HG03135 (cell line): ENCODE data around the gene ANKS4B.
"Not testable (repeated sequence)": the region's sequence is repeated elsewhere in the genome, so short reads cannot be mapped to it uniquely, and the experiment has no call there.

Source experiments
- ATAC-seq: cut with Tn5 transposase; IDR thresholded peaks from one replicate; pipeline ENCODE4 v1.9.1; 2021; ENCODE audit warnings: mild to moderate bottlenecking, moderate library complexity; ENCODE audit not compliant: unreplicated experiment

ANKS4B gene

DNA sequence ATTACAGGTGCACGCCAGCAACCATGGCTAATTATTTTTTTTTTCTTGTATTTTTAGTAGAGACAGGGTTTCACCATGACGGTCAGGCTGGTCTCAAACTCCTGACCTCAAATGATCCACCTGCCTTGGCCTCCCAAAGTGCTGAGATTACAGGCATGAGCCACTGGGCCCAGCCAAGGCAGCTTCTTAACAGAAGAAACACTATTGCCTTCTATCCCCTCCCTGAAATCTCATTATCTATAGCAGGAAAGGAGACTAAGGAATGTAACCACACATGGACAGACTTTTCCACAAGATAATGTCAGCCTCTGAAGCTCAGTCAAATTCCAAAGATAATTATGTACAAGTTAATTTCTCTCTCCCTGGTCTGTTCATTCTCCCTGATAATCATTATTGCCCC lies 16.4 kb upstream of the ANKS4B start:
- ATAC-seq: no peak

DNA sequence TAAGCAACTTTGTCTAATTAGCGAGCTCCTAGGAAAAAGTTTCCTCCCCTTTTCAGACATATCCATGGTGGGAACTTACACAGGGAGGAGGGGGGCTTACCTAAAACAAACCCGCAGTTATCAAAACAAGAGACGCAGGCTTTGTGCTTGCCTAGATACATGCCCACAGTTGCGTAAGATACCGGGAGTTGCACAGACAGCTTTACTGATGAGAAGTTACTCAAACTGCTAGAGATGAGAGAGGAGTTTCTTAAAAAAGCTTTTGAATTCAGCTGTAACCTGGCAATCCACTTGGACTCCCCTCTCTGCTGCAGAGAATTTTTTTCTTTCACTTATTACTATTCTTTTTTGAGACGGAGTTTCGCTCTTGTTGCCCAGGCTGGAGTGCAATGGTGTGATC lies 15.3 kb upstream of the ANKS4B start:
- ATAC-seq: no peak

- ATAC-seq: no peak
Measured at GRCh38 chr16:21219551-21219950, 13.9 kb upstream of the ANKS4B start.

DNA sequence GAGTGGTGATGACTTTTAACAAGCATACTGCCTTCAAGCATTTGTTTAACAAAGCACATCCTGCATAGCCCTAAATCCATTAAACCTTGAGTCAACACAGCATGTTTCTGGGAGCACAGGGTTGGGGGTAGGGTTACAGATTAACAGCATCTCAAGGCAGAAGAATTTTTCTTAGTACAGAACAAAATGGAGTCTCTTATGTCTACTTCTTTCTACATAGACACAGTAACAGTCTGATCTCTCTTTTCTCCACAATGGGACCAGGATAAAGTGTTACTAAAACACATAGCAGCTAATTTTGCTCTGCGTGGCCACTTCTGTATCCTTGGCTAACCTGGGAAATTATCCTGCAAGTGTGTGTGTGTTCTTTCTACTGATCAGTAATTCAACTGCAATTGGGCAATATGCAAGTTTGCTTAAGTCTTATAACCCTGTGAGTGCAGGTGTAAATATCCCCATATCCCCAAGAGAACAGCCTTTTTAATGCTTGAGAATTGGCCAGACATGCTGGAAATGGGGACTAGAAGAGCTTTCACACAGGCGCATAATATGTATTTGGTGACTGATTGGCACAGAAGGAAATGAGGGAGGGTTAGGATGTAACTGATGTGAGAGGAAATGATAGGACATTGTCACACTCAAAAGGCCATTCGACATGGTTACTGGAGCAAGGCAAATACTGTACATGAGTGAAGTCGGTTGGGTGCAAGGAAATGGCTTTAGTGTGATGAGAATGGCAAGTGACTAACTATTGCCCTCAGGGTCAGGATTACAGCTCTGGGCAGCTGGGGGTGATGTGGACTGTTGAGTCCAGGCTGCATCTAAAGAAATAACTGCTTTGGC lies 10.8 kb upstream of the ANKS4B start:
- ATAC-seq: no peak

GRCh38 chr16:21223787-21224186 lies 9.7 kb upstream of the ANKS4B start:
- no peak for ATAC-seq

DNA sequence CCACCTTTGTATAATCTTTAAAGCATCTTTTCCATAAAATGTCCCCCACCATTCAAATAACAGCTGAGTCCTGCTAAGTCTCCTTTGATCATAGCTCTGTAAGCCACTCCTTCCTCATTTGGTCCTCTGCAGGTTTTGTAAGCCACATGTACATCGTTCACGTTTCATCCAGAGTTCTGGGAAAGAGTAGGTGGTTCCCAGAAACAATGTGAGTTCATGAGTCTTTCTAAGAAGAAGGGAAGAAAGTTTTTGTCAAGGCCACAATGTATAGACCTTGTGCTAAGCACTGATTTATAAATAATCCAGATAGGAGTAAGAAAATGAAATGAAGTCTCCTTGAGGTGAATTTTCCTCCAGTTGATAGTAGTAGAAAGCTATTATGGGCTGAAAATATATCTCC lies 8.7 kb upstream of the ANKS4B start:
- ATAC-seq: no peak

- ATAC-seq: no peak
Measured at GRCh38 chr16:21226749-21227148, 6.8 kb upstream of the ANKS4B start.

GRCh38 chr16:21227866-21228265 lies 5.6 kb upstream of the ANKS4B start:
- no peak for ATAC-seq

DNA sequence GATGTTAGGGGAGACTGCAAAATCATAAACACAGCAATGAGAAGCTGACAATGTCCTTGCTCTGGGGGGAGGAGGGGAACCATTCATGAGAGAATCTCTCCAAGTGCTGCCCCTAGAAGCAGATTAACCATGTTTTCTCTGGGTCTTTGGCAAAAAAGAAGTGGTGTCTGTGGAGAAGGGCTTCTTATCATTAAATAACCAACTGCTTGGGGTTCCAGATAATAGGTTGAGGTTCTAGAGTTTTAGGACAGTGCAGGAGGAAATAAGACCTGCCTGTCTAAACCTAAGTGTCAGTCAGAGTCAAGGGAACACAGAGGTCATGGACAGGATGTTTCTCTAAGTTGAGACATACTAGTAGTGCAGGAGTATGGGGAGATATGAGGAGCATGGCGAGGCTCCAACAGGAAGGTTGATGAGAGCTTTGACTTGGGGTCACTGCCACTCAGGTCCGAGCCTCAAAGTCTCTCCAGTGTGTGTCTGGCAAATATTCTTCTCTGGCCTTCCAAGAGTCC lies 5.1 kb upstream of the ANKS4B start:
- ATAC-seq: no peak

GRCh38 chr16:21233045-21233520 lies 416 bp upstream of the ANKS4B start:
- no peak for ATAC-seq

- ATAC-seq: no peak
Measured at GRCh38 chr16:21235199-21235585, 1.7 kb downstream of the ANKS4B start.

DNA sequence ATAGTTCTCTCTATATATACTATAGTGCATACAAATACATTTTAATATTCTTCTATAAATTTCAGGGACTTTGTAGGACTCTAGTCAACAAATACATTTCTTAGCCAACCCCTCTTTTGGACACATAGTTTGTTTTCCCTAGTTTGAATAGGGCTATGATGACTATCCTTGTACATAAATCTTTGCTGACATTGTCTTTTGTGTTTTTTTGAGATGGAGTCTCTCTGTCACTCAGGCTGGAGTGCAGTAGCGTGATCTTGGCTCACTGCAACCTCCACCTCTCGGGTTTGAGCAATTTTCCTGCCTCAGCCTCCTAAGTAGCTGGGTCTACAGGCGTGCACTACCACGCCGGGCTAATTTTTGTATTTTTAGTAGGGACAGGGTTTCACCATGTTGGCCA lies 3.3 kb downstream of the ANKS4B start:
- ATAC-seq: no peak

- no peak for ATAC-seq
Measured at GRCh38 chr16:21239646-21240045, 6.1 kb downstream of the ANKS4B start.

GRCh38 chr16:21242756-21243155 lies 9.3 kb downstream of the ANKS4B start:
- ATAC-seq: no peak

- no peak for ATAC-seq
Measured at GRCh38 chr16:21244518-21245215, 11.2 kb downstream of the ANKS4B start.

- ATAC-seq: not testable (repeated sequence)
Measured at GRCh38 chr16:21248179-21248578, 14.7 kb downstream of the ANKS4B start.

DNA sequence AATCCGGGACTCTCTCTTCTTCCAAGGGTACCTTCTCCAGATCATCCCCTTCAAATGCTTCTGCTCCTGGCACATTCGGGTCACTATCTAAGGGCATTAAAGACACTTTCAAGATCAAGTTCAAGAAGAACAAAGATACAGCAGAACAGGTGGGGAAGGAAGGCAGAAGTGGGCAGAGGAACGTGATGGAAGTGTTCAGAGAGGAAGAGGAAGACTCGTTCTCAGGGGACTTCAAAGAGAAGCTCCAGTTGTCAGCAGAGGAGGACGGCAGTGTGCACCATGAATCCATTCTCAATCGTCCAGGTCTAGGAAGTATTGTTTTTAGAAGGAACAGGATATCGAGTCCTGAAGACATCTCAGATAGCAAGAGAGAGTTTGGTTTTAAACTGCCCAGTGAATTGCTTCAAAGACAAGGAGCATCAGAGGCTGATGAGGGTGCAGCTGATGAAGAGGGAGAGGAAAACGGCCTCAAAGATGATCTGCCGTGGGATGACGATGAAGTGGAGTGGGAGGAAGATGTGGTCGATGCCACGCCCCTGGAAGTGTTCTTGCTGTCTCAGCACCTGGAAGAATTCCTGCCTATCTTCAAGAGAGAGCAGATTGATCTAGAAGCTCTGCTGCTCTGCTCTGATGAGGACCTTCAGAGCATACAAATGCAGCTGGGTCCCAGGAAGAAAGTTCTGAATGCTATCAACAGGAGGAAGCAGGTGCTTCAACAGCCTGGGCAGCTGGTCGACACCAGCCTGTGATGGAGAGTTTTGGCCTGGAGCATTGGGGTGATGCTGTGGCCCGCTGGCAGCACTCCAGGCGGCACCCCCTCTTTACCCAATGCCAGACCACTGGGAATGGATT lies 16.8 kb downstream of the ANKS4B start:
- ATAC-seq: no peak

DNA sequence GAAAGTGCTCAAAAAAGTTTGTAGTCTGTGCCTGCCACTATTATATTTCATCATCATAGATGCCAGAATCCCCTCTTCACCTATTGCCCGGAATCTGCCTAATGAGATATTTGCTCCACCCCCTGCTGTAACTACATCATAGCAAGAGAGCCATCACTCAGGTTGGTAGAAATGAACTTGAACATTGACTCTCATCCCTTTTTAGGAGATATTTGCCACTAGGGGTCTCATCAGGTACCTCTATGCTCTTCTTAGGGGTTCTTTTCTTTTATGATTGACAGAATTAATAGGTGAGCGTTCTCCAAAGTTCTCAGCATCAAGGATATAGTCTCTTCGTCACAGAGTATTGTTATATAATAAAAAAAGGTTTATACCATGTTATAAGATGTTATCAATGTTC lies 20.0 kb downstream of the ANKS4B start:
- ATAC-seq: no peak

DNA sequence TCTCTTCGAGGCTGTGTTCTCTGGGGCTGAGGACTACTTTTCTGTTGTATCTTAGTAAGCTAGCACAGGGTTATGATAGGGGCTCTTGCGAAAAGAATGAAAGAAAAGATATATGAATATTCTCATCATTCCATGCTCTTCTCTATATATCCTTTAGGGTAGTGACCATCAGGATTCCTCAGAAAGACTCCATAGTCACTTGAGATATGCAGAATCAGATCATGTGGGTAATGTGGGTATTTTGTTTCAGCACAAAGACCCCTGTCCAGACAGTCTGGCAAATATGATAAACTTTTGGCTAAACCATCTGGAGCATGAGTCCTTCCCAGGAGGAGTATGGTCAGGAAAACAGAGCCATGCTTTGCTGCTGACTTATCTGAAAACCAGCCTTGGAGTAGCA lies 23.1 kb downstream of the ANKS4B start:
- ATAC-seq: no peak

DNA sequence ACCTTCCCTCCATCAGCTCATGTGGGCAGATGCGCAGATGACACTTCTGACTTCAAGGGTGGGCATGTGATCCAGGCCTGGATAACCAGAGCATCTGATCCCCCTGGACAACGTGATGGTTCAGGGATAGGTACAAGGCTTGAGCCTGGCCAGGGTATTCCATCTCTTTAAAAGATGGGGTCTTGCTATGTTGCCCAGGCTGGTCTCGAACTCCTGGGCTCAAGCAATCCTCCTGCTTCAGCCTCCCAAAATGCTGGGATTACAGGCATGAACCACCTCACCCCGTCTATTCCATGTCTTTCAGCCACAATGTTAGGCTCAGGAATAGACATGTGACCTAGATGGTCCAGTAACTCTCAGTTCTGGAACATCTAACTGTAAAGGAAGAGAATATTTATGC lies 23.8 kb downstream of the ANKS4B start:
- ATAC-seq: no peak
